BLaER1 (cell line): ENCODE results near the gene TRIM65.

Source experiments
- H3K27ac ChIP-seq: shearing (Covaris generic); formaldehyde crosslinking; 2 replicates; pipeline ENCODE4 v1.8.1; 2022
- H3K27me3 ChIP-seq: shearing (Covaris generic); formaldehyde crosslinking; 2 replicates; pipeline ENCODE4 v1.8.1; 2022
- H3K36me3 ChIP-seq: shearing (Covaris generic); formaldehyde crosslinking; 2 replicates; pipeline ENCODE4 v1.8.1; 2022
- H3K4me1 ChIP-seq: shearing (Covaris generic); formaldehyde crosslinking; 2 replicates; pipeline ENCODE4 v1.8.1; 2022
- H3K4me2 ChIP-seq: shearing (Covaris generic); formaldehyde crosslinking; 2 replicates; pipeline ENCODE4 v1.8.1; 2022
- H3K4me3 ChIP-seq: shearing (Covaris generic); formaldehyde crosslinking; 2 replicates; pipeline ENCODE4 v1.8.1; 2022
- H3K9ac ChIP-seq: shearing (Covaris generic); formaldehyde crosslinking; 2 replicates; pipeline ENCODE4 v1.8.1; 2022
- H3K9me3 ChIP-seq: shearing (Covaris generic); formaldehyde crosslinking; 2 replicates; pipeline ENCODE4 v1.8.1; 2022
- H4K20me1 ChIP-seq: shearing (Covaris generic); formaldehyde crosslinking; 2 replicates; pipeline ENCODE4 v1.8.1; 2022
- Cebpa-rat ChIP-seq: shearing (Covaris generic); IDR thresholded peaks from 2 replicates; pipeline ENCODE4 v1.8.1; 2022

The TRIM65 gene

GRCh38 chr17:75906143-75906884, 9.6 kb upstream of the TRIM65 start:
- no peaks in the 10 kb centered on the region for H3K27me3 ChIP-seq
- H3K27ac ChIP-seq = peak overlapping the region; percentile 88
- H3K9me3 ChIP-seq = no peaks in the 10 kb centered on the region
- H4K20me1 ChIP-seq = no peaks in the 10 kb centered on the region; the same call in 1 of the 2 replicates
- no peak overlapping the region; the same call in 1 of the 2 replicates for H3K9ac ChIP-seq
- H3K4me3 ChIP-seq = no peak overlapping the region
- peaks cover 17% of the 10 kb centered on the region for H3K36me3 ChIP-seq
- peak overlapping the region; percentile 78 for H3K4me2 ChIP-seq
- H3K4me1 ChIP-seq = peaks cover 60% of the 10 kb centered on the region
- no peak for TF ChIP-seq Cebpa-rat

- H4K20me1 ChIP-seq = no peaks in the 10 kb centered on the region; the same call in 1 of the 2 replicates
- H3K4me1 ChIP-seq = peaks cover 46% of the 10 kb centered on the region
- H3K9ac ChIP-seq = peak within 1 kb of the TSS; percentile 92
- peak within 1 kb of the TSS; percentile 97 for H3K4me2 ChIP-seq
- H3K36me3 ChIP-seq = peaks cover 31% of the 10 kb centered on the region
- H3K9me3 ChIP-seq = no peaks in the 10 kb centered on the region
- no peaks in the 10 kb centered on the region for H3K27me3 ChIP-seq
- H3K4me3 ChIP-seq = peak within 1 kb of the TSS; percentile 88
- no peak for TF ChIP-seq Cebpa-rat
- peak within 1 kb of the TSS; percentile 88 for H3K27ac ChIP-seq
These were observed 8.2 kb upstream of the TRIM65 start, which contains the start of gene MRPL38 for GRCh38 chr17:75904749-75905521. Gene MRPL38, minus strand, starts transcription at chr17:75904884. Its CDS starts 9 bp downstream, at chr17:75904875.

GRCh38 chr17:75902406-75902805, 5.7 kb upstream of the TRIM65 start:
- Histone ChIP-seq H3K4me1 (peaks cover 41% of the 10 kb centered on the region), H3K27ac (no peak overlapping the region), H3K9me3 (no peaks in the 10 kb centered on the region), H3K4me3 (no peak overlapping the region), H3K9ac (no peak overlapping the region), H3K36me3 (peaks cover 53% of the 10 kb centered on the region), H4K20me1 (no peaks in the 10 kb centered on the region; the same call in 1 of the 2 replicates), H3K4me2 (no peak overlapping the region), H3K27me3 (no peaks in the 10 kb centered on the region)
- TF ChIP-seq Cebpa-rat = no peak

- peaks cover 46% of the 10 kb centered on the region for H3K4me1 ChIP-seq
- no peak overlapping the region for H3K9ac ChIP-seq
- no peaks in the 10 kb centered on the region for H3K9me3 ChIP-seq
- no peak overlapping the region for H3K27ac ChIP-seq
- H4K20me1 ChIP-seq = no peaks in the 10 kb centered on the region; the same call in 1 of the 2 replicates
- no peak overlapping the region for H3K4me2 ChIP-seq
- no peak overlapping the region for H3K4me3 ChIP-seq
- no peaks in the 10 kb centered on the region for H3K27me3 ChIP-seq
- peaks cover 53% of the 10 kb centered on the region for H3K36me3 ChIP-seq
- TF ChIP-seq Cebpa-rat = no peak
These were observed 5.0 kb upstream of the TRIM65 start for GRCh38 chr17:75901727-75902126.

DNA sequence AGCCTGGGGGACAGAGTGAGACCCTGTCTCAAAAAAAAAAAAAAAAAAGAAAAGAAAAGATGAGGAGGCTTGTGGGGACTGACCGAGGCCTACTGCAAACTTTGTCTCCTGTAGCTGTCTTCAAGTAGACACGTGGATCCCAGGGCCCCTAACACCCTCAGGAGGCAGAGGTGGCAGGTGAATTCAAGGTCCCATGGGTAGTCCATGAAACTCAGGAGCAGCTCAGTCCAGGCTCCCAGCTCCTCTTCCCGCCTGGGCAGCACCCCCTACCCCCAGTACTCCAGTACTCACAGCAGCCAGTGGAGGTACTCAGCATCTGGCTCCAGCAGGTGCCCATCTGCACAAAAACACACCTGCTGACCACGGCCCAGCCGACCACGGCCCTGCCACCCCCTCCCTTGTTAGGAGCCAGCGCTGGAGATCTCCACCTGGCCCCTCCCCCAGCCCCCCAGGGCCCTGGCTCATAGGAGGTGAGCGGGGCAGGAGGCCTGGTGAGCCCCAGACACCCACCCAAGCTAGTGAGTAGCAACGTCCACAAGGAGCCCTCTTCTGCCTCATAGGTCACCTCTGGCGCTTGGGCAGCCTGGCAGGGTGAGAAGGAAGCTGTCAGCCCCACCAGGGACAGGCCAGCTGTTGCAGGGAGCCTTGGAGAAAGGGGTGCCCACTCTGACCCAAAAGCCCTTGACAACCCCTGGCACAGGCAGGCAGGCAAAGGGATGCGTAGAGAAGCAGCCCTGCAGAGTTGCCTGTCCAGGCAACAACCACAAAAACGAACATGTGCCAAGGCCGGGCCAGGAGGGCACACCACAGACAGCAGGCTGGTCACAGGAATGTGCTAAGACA, 4.2 kb upstream of the TRIM65 start:
- H3K27me3 ChIP-seq = no peaks in the 10 kb centered on the region
- TF ChIP-seq Cebpa-rat = no peak
- H3K9me3 ChIP-seq = no peaks in the 10 kb centered on the region
- no peak overlapping the region for H3K27ac ChIP-seq
- H3K36me3 ChIP-seq = peaks cover 53% of the 10 kb centered on the region
- peaks cover 39% of the 10 kb centered on the region for H3K4me1 ChIP-seq
- H4K20me1 ChIP-seq = no peaks in the 10 kb centered on the region; the same call in 1 of the 2 replicates
- no peak overlapping the region for H3K9ac ChIP-seq
- no peak overlapping the region for H3K4me3 ChIP-seq
- no peak overlapping the region for H3K4me2 ChIP-seq

- Histone ChIP-seq H3K4me3 (no peak overlapping the region), H3K27ac (no peak overlapping the region), H3K36me3 (peaks cover 53% of the 10 kb centered on the region), H4K20me1 (peaks cover 2% of the 10 kb centered on the region; the same call in 1 of the 2 replicates), H3K9me3 (no peaks in the 10 kb centered on the region), H3K4me1 (peaks cover 40% of the 10 kb centered on the region), H3K4me2 (no peak overlapping the region), H3K27me3 (no peaks in the 10 kb centered on the region), H3K9ac (no peak overlapping the region)
- no peak for TF ChIP-seq Cebpa-rat
These were observed 3.2 kb upstream of the TRIM65 start for GRCh38 chr17:75899767-75900468.

GRCh38 chr17:75899353-75899752, 2.6 kb upstream of the TRIM65 start:
- Histone ChIP-seq H4K20me1 (peaks cover 8% of the 10 kb centered on the region; the same call in 1 of the 2 replicates), H3K4me3 (no peak overlapping the region), H3K27me3 (no peaks in the 10 kb centered on the region), H3K9me3 (no peaks in the 10 kb centered on the region), H3K4me2 (no peak overlapping the region), H3K9ac (no peak overlapping the region), H3K36me3 (peaks cover 53% of the 10 kb centered on the region), H3K27ac (no peak overlapping the region), H3K4me1 (peaks cover 46% of the 10 kb centered on the region)
- TF ChIP-seq Cebpa-rat = no peak

DNA sequence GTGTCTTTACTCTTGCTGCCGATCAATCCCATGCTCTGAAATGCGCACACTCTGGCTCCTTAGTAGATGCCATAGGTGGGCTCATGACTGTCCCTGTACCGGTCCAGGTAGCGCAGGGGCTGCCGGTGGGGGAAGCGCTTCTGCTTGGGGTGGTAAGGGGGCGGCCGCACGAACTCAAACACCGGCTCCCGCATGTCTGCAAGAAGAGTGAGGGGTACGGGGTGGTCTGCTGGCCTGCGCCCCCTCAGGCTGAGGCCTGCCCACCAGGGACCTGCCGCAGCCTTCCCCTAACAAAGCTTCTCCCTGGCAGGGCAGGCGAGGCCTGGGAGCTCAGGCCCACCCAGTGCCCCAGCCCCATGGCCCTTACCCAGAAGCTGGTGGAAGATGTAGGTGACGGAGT, 2.0 kb upstream of the TRIM65 start:
- Histone ChIP-seq H3K36me3 (peaks cover 53% of the 10 kb centered on the region), H3K9ac (no peak overlapping the region), H3K4me3 (no peak overlapping the region), H3K27ac (no peak overlapping the region), H4K20me1 (peaks cover 13% of the 10 kb centered on the region), H3K4me1 (peaks cover 47% of the 10 kb centered on the region), H3K9me3 (no peaks in the 10 kb centered on the region), H3K4me2 (no peak overlapping the region), H3K27me3 (no peaks in the 10 kb centered on the region)
- TF ChIP-seq Cebpa-rat = no peak

GRCh38 chr17:75898065-75898464, 1.3 kb upstream of the TRIM65 start:
- peaks cover 53% of the 10 kb centered on the region for H3K36me3 ChIP-seq
- peak overlapping the region; percentile 98 for H3K4me2 ChIP-seq
- no peak overlapping the region for H3K4me3 ChIP-seq
- peaks cover 20% of the 10 kb centered on the region for H4K20me1 ChIP-seq
- peaks cover 47% of the 10 kb centered on the region for H3K4me1 ChIP-seq
- no peaks in the 10 kb centered on the region for H3K27me3 ChIP-seq
- no peak overlapping the region for H3K9ac ChIP-seq
- no peaks in the 10 kb centered on the region for H3K9me3 ChIP-seq
- H3K27ac ChIP-seq = no peak overlapping the region
- TF ChIP-seq Cebpa-rat = no peak
